H1 (cell line): ENCODE data around the gene NRL. TPM values are rescaled to one million over a fixed set of nuclear protein-coding genes. Genes with fewer than 3 reads are reported as not detected.

Experiments
- CHD7 ChIP-seq: fragments of 300-600 bp; sonication (generic); IDR thresholded peaks from 2 replicates; pipeline ENCODE4 v1.7.1; 2012; ENCODE audit warnings: low read length, moderate library complexity, mild to moderate bottlenecking, inconsistent platforms; ENCODE audit not compliant: insufficient replicate concordance
- RXRA ChIP-seq: IDR thresholded peaks from 2 replicates; pipeline ENCODE4 v1.6.1; 2011; ENCODE audit warnings: low read depth, mild to moderate bottlenecking, low read length, moderate library complexity; ENCODE audit not compliant: insufficient read depth
- polyA plus RNA-seq, 7 experiments: library from polyadenylated mRNA; depleted of rRNA in 3 of 7; stranded (reverse) in 5 of 7; unstranded in 2 of 7; fragments of >200 nt in 5 of 7; fragments of 200-250 nt in 2 of 7; gene quantifications; 1 replicate in 5 of 7; 2 replicates in 1 of 7; 4 replicates in 1 of 7; pipeline versions ENCODE4 v1.2.1 to v1.2.3, GENCODE V29; 2011 to 2013; ENCODE audit warnings: missing spikeins in 2 of 7, mixed read lengths in 2 of 7
- total RNA-seq: library from RNA; stranded (reverse); fragmentation: NEBNext Ultra II Directional; extraction: Animal tissue kit (Norgen Biotek cat#: 25700); gene quantifications from 2 replicates; pipeline ENCODE4 v1.2.1, GENCODE V29; 2021

NRL gene
- total and polyA plus RNA-seq, 2 of the 8 experiments (the other 6 are each of a cell fraction or from before 2014, with no cell fraction given), result 1.1 to 2.2 TPM

- TF ChIP-seq CHD7 (no peak), RXRA (no peak)
These were observed 51.4 kb downstream of the NRL start (continued) for GRCh38 chr14:24063263-24063836.
